T-helper 2 cell (primary cell): ENCODE measurements around the gene KCTD2.

Experiments used
- DNase-seq, 5 experiments: peaks; one replicate each; pipeline versions ENCODE4 v3.0.0 to v3.0.0-alpha.2; 2012 to 2022

KCTD2 gene

GRCh38 chr17:75077496-75078283 is 30.7 kb downstream of the KCTD2 start:
- peak in 4 of 5 experiments; percentile 13 to 80 (median 24) for DNase-seq

- no peak for DNase-seq
These were observed 31.4 kb downstream of the KCTD2 start for GRCh38 chr17:75078284-75079022.

DNA sequence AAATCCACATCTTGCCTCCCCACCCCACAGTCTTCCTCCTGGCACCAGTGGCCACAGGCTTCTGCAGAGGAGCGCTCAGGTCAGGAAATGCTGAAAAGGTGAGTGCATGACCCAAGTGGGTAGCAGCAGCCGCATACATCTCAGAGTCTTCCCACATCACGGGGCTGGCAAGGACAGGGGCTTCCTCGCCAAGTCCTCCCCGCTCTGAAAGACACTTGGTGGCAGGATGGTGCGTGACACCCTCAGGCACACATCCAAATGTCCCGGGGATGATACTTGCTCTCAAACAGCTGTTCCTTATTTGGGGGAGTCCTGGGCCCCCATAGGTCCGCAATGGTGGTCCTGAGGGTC is 32.0 kb downstream of the KCTD2 start:
- DNase-seq: no peak

DNA sequence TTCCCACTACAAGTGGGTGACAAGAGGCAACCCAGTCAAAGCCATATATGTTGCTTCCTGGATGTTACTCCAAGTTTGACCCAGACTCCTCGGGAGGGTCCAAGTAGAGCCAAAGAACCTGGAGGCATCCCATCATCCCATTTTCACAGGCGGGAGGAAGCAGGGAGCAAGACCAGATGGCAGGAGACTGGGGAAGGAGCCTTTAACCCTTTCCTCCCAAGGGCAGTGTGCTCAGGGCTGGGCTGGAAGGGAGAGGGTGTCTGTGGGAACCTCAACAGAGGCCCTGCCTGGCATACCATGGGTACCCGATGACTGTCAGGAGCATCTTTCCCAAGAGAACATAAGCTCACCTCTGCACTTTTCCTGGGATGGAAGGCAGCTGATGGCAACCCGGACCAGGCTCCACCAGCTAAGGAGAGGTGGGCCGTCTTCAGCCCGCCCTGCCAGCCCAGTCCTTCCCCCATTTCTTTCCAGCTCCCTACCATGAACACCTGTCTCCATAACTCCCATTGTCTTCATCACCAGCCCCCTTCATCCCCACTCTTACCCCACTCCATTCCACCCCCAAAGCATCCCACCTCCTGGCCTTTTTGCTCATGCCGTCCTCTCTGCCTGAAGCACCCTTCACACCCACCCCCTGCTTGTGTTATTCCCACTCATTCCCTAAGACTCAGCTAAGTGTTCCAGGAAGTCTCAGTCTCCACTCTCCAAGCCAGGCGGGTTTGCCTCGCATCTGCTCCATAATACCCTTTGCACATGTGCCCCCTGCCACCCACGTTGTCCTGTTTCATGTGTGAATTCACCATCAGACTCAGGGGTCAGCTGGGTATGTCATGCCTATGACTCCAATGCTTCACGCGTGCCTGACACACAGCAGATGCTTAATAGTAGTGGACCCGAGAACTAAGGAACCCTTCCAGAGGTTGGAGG is 34.9 kb downstream of the KCTD2 start:
- DNase-seq: no peak

GRCh38 chr17:75082683-75083082 is 35.7 kb downstream of the KCTD2 start:
- DNase-seq: no peak

DNA sequence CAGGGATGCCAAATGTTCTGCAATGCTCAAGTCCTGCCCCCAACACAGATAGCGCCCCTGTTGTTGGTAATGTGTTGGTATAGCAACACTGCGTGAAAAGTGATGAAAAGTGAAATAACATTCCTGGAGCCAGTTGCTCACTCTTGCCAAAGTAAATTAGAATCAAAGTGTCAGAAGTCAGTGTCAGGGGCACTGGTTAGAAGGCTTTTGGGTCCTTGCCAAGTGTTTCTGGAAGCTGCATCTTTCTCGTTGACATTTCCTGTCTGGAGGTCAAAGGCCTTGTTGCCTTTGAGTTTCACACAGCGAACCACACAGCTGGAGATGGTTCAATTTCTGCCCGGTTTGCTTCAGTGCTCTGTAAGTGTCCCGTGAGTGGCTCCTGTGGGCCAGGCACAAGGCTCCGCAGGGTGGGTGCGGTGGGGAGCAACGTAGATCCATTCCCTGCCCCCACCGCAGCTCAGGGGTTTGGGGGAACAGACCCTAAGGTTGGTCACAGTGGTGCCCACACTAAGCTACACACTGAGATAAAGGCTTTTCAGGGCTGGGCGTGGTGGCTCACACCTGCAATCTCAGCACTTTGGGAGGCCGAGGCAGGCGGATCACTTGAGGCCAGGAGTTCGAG is 37.1 kb downstream of the KCTD2 start:
- DNase-seq: peak in 1 of 5 experiments; percentile 60

DNA sequence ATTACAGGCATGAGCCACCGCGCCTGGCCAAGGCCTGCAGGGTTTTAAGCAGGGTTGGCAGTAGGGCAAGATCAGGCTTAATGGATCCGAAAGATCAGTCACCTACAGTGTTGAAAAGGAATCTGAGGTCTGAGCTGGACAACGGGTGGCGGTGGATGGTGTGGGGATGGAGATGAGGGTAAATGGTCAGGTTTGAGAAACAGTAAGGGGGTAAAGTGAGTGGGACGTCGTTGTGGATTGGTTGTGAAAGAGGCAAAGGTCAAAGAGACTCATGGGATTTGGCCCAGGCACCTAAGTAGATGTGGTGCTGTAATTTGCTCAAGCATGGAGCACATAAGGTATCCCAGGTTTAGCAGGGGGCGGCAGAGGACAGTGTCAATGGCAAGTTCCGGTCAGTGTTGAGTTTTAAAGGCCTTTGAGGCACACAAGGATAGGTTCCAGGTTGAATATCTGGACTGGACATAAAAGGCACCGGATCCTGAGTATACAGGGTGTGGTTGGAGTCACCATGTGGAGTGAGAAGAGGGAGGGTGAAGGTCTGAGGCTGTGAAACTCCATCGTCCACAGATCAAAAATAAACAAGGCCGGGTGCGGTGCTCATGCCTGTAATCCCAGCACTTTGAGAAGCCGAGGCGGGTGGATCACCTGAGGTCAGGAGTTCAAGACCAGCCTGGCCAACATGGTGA is 39.6 kb downstream of the KCTD2 start:
- DNase-seq: no peak

- DNase-seq: no peak
These were observed 40.1 kb downstream of the KCTD2 start for GRCh38 chr17:75087182-75087557.

GRCh38 chr17:75087558-75088453 is 40.8 kb downstream of the KCTD2 start, which contains the start of gene SLC16A5:
Gene SLC16A5 (plus strand): TSS chr17:75087954. CDS start chr17:75093637, 5,683 bp downstream.
- DNase-seq: peak in 3 of 5 experiments; percentile 22 to 56 (median 26)

GRCh38 chr17:75088465-75089417 is 41.7 kb downstream of the KCTD2 start:
- DNase-seq: no peak

DNA sequence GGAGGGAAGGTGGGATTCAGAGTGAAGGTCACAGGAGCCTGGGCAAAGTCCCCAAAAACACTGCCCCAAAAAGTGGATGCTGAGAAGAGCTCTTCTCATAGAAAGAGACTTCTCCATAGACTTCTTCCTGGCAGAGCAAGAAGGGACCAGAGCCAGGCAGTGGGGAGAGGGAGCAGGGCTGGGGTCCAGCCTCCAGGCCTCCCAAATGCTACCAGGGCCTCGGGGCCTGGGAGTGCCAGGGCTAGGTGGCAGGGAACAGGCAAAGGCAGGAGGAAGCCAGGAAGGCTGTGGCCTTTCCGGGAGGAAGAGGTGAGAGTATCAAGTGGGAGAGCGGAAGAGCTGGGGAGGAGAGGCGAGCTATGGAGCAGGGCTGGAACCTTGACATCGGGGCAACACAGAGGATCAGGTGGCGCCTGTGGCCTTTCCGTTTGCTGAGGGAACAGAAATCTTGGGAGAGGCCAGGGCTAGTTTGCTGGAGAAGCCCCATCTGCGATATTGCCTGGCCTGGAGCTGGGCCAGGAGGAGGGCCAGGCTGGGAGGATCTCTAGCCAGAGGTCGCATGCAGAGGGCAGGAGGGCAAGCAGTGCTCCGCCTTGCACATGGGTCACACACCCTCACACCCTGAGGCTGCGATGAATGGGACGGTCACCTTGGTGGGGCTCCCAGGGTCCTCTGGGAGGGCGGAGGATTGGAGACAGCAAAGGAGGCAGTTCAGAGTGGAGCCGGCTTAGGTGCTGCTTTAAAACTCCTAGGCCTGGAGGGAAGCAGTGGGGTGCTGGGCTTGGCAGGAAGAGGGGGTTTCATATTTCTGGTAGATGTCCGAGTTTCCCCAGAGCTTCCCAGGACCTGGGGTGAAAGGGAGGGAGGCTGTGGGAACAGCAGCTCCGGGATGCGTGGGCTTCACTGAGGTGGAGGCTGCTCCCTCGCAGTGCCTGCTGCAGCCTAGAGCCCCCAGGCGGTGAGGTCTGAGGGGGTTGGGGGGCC is 44.1 kb downstream of the KCTD2 start:
- no peak for DNase-seq

- DNase-seq: no peak
These were observed 44.9 kb downstream of the KCTD2 start for GRCh38 chr17:75091855-75092327.

- DNase-seq: no peak
These were observed 46.6 kb downstream of the KCTD2 start for GRCh38 chr17:75093548-75094158.

DNA sequence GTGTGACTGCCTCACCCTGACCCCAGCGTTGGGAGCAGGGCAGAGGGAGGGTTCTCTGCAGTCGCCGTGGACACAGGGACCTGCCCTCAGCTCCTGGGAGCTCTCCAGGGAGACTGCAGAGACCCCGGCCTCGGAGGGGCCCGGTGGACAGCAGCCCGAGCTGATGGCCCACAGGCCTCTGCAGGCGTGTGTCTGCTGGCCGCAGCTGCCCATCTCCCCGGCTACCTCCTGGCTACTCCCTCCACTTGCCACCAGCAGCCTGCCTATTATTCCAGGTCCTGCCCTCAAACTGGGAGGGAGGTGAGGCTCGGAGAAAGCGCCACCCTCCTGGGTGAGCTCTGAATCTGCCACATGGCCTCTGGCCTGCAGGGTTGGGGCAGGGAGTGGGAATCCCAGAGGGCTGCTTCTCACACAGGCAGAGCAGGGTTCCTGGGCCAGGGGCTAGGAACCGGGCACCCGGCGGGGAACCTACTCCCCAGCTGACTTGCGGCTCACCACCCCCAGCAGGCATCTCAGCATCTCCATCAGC is 47.9 kb downstream of the KCTD2 start:
- DNase-seq: no peak

DNA sequence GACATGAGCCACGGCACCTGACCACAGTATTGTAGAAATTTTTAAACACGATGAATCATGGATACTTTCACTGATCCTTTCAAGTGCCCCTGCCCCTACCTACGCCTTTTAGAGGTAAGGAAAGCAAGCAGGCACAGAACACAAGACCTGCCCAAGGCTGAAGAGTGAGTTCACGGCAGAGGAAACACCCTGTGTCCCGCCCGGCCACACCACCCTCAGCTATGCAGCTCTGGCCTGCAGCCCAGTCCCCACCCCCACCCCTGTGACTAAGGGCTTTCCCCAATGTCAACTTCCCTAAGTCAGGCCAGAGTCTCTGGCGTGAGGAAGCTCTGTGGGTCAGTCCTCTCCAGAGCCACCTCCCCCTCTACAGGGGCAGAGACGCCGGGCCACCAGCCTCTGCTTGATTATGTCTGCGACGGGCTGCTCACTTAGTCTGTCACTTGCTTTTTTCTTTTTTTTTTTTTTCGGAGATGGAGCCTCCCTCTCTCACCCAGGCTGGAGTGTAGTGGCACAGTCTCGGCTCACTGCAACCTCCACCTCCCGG is 49.1 kb downstream of the KCTD2 start:
- DNase-seq: no peak

DNA sequence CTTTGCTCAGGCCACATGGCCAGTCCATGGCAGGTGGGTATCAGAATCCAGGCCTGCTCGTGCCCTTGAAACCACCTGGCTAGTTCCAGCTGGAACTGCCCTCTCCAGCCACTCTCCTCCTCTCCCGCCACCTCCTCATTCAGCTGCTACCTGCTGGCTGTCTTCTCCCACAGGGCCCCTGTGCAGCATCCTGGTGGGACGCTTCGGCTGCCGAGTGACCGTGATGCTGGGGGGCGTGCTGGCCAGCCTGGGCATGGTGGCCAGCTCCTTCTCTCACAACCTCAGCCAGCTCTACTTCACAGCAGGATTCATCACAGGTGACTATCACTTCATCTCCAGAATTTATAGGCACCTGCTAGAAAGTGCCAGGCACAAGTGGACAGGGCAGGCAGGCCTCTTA is 50.8 kb downstream of the KCTD2 start:
- DNase-seq: no peak

GRCh38 chr17:75098861-75099260 is 51.8 kb downstream of the KCTD2 start:
- no peak for DNase-seq
